ENCODE results near the gene GMDS. TPM values are rescaled to one million over a fixed set of nuclear protein-coding genes. Genes with fewer than 3 reads are reported as not detected.

Gene GMDS
- total and polyA plus RNA-seq, 2 donors (not counting 1 experiment from before 2014, with no cell fraction given) = 12.7 to 34.5 TPM

DNA sequence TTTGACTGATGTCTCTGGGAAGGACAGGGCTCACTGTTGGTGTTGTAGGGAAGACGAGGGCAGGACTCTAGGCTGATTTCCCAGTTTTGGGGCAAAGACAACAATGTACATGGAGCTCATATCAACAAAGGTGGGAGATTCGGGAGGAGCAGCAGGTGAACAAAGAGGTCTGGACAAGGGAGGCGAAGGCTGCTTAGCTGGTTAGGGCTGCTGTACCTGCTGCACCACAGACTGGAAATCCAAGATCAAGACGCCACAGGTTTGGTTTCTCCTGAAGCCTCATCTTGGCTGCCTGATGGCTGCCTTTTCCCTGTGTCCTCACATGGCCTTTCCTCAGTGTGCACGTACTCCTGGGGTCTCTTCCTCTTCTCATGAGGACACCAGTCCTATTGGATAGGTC lies 348.5 kb downstream of the GMDS start:
- H2AFZ ChIP-seq (ENCODE audit: low read length) = no peak overlapping the region
- H3K9ac ChIP-seq (ENCODE audit: insufficient read depth, low read length) = no peak overlapping the region
- no peaks in the 10 kb centered on the region for H3K9me3 ChIP-seq (ENCODE audit: control insufficient read depth, insufficient read depth, low read depth, low read length)
- H3K4me1 ChIP-seq (ENCODE audit: control insufficient read depth, extremely low read depth, insufficient read depth, low read length) = no peaks in the 10 kb centered on the region
- TF ChIP-seq, protein P1, sequence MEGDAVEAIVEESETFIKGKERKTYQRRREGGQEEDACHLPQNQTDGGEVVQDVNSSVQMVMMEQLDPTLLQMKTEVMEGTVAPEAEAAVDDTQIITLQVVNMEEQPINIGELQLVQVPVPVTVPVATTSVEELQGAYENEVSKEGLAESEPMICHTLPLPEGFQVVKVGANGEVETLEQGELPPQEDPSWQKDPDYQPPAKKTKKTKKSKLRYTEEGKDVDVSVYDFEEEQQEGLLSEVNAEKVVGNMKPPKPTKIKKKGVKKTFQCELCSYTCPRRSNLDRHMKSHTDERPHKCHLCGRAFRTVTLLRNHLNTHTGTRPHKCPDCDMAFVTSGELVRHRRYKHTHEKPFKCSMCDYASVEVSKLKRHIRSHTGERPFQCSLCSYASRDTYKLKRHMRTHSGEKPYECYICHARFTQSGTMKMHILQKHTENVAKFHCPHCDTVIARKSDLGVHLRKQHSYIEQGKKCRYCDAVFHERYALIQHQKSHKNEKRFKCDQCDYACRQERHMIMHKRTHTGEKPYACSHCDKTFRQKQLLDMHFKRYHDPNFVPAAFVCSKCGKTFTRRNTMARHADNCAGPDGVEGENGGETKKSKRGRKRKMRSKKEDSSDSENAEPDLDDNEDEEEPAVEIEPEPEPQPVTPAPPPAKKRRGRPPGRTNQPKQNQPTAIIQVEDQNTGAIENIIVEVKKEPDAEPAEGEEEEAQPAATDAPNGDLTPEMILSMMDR (conservative IDR thresholded peaks at IDR 0.05 in 1 of 2, IDR thresholded peaks at IDR 0.05 in 1 of 2; ENCODE audit: low read depth in 1 of 2, low read length in 2 of 2) = no peak
- no peak for TF ChIP-seq EZH2 (IDR thresholded peaks at IDR 0.05; ENCODE audit: low read length, missing control alignments)
- DNase-seq (ENCODE audit: low read depth in 2 of 2) = no peak
- no peak overlapping the region for H3K4me2 ChIP-seq (ENCODE audit: extremely low read depth, insufficient read depth, low read length)
- H3K27me3 ChIP-seq (ENCODE audit: control insufficient read depth, insufficient read depth, low read length) = no peaks in the 10 kb centered on the region
- H3K4me3 ChIP-seq (replicated peaks in 1 of 4; ENCODE audit: control extremely low read depth in 1 of 4, insufficient read depth in 1 of 4, low read depth in 3 of 4, low read length in 4 of 4) = no peak overlapping the region
- H4K20me1 ChIP-seq (ENCODE audit: control insufficient read depth, extremely low read depth, insufficient read depth, low read length) = no peaks in the 10 kb centered on the region
- no peaks in the 10 kb centered on the region for H3K36me3 ChIP-seq (ENCODE audit: control insufficient read depth, insufficient read depth, low read length)
- H3K79me2 ChIP-seq (ENCODE audit: control insufficient read depth, insufficient read depth, low read length) = no peaks in the 10 kb centered on the region
- no peak overlapping the region for H3K27ac ChIP-seq (ENCODE audit: insufficient read depth, low read length)

DNA sequence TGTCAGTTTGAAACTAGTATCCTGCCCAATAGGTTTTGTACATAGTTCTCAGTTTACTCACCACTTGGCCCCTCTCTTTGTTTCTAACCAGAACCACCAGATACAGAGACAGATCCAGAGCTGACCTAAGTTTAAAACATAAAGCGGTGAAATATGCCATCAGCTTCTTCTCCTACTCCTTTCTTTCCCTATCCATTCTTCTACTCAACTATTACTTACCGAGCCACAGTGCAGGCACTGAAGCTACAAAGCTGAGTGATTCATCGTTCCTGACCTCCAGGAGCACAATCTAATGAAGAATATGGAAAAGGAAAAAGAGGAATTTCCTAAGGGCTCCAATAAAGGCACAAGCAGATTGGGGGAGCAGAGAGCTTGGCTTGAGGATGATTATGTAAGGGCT lies 349.7 kb downstream of the GMDS start:
- H3K4me3 ChIP-seq (replicated peaks in 1 of 4; ENCODE audit: control extremely low read depth in 1 of 4, insufficient read depth in 1 of 4, low read depth in 3 of 4, low read length in 4 of 4) = no peak overlapping the region
- no peaks in the 10 kb centered on the region for H3K9me3 ChIP-seq (ENCODE audit: control insufficient read depth, insufficient read depth, low read depth, low read length)
- H3K9ac ChIP-seq (ENCODE audit: insufficient read depth, low read length) = no peak overlapping the region
- no peaks in the 10 kb centered on the region for H3K79me2 ChIP-seq (ENCODE audit: control insufficient read depth, insufficient read depth, low read length)
- H3K4me1 ChIP-seq (ENCODE audit: control insufficient read depth, extremely low read depth, insufficient read depth, low read length) = no peaks in the 10 kb centered on the region
- no peaks in the 10 kb centered on the region for H4K20me1 ChIP-seq (ENCODE audit: control insufficient read depth, extremely low read depth, insufficient read depth, low read length)
- no peak overlapping the region for H2AFZ ChIP-seq (ENCODE audit: low read length)
- no peaks in the 10 kb centered on the region for H3K36me3 ChIP-seq (ENCODE audit: control insufficient read depth, insufficient read depth, low read length)
- no peaks in the 10 kb centered on the region for H3K27me3 ChIP-seq (ENCODE audit: control insufficient read depth, insufficient read depth, low read length)
- peak in 1 of 2 donors; percentile 68 for DNase-seq (ENCODE audit: low read depth in 2 of 2)
- no peak overlapping the region for H3K27ac ChIP-seq (ENCODE audit: insufficient read depth, low read length)
- no peak overlapping the region for H3K4me2 ChIP-seq (ENCODE audit: extremely low read depth, insufficient read depth, low read length)
- no peak for TF ChIP-seq EZH2 (IDR thresholded peaks at IDR 0.05; ENCODE audit: low read length, missing control alignments)
- TF ChIP-seq, protein P1 (conservative IDR thresholded peaks at IDR 0.05 in 1 of 2, IDR thresholded peaks at IDR 0.05 in 1 of 2; ENCODE audit: low read depth in 1 of 2, low read length in 2 of 2) = no peak

DNA sequence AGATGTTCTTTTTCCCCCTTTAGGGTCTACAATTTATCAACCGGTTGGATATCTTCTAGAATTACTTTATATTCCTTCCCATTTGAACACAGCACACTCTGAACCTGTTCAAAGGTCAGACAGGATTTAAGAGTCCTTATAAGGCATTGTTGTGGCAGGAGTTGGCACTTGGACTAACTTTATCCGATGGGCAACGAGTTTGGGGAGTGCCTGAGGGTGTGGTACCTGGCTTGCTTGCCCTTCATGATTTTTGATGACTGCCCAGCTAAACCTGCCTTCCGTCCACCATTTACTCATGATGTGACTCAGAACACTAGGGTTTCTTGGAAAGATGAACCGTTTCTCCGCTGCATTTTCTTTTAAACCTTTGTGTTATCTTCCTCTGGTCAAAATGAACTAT lies 350.5 kb downstream of the GMDS start:
- DNase-seq (ENCODE audit: low read depth in 2 of 2) = peak in 1 of 2 donors; percentile 46
- Histone ChIP-seq H2AFZ (ENCODE audit: low read length) (no peak overlapping the region), H3K4me2 (ENCODE audit: extremely low read depth, insufficient read depth, low read length) (no peak overlapping the region)

More for the DNA sequence above, 350.5 kb downstream of the GMDS start:
- Histone ChIP-seq H3K36me3 (ENCODE audit: control insufficient read depth, insufficient read depth, low read length) (no peaks in the 10 kb centered on the region), H4K20me1 (ENCODE audit: control insufficient read depth, extremely low read depth, insufficient read depth, low read length) (no peaks in the 10 kb centered on the region), H3K4me1 (ENCODE audit: control insufficient read depth, extremely low read depth, insufficient read depth, low read length) (no peaks in the 10 kb centered on the region), H3K79me2 (ENCODE audit: control insufficient read depth, insufficient read depth, low read length) (no peaks in the 10 kb centered on the region), H3K27ac (ENCODE audit: insufficient read depth, low read length) (no peak overlapping the region), H3K4me3 (replicated peaks in 1 of 4; ENCODE audit: control extremely low read depth in 1 of 4, insufficient read depth in 1 of 4, low read depth in 3 of 4, low read length in 4 of 4) (no peak overlapping the region), H3K9me3 (ENCODE audit: control insufficient read depth, insufficient read depth, low read depth, low read length) (no peaks in the 10 kb centered on the region), H3K27me3 (ENCODE audit: control insufficient read depth, insufficient read depth, low read length) (no peaks in the 10 kb centered on the region), H3K9ac (ENCODE audit: insufficient read depth, low read length) (no peak overlapping the region)
- no peak for TF ChIP-seq EZH2 (IDR thresholded peaks at IDR 0.05; ENCODE audit: low read length, missing control alignments)
- TF ChIP-seq, protein P1 (conservative IDR thresholded peaks at IDR 0.05 in 1 of 2, IDR thresholded peaks at IDR 0.05 in 1 of 2; ENCODE audit: low read depth in 1 of 2, low read length in 2 of 2) = no peak

Data from fibroblast of lung (primary cell).